AG20443 (cell line): Measurements from ENCODE around the gene SKA3.
"Not testable (repeated sequence)": the region's sequence is repeated elsewhere in the genome, so short reads cannot be mapped to it uniquely, and the experiment has no call there.

Experiments
- DNase-seq: peaks from one replicate; pipeline ENCODE4 v3.0.0; 2012; ENCODE audit warnings: low spot score, mixed read lengths

SKA3 gene

DNA sequence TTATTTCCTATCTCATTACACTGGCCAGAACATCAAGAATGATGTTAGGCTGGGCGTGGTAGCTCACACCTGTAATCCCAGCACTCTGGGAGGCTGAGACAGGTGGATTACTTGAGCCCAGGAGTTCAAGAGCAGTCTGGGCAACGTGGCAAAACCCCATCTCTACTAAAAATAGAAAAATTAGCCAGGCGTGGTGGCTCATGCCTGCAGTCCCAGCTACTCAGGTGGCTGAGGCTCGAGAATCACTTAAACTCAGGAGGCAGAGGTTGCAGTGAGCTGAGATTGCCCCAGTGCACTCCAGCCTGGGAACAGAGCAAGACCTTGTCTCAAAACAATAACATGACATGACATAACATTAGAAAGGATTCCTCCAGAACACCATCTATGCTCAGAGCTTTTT is 10.7 kb downstream of the SKA3 start:
- DNase-seq, result not testable (repeated sequence)

DNA sequence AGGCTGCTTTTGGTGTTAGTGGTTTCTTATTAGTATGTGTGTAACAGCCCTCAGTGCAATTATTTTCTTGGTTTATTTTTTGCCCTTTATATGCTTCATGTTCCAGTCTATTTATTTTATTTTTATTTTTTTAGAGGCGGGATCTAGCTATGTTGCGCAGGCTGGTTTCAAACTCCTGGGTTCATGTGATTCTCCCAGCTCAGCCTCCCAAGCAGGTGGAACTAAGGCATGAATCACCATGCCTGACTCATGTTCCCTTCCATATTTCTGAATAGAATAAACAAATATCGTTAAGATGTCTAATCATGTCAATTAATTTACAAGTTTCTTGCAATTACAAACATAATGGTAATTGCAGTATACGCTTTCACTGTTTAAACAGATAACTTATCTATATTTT is 11.7 kb downstream of the SKA3 start:
- no peak for DNase-seq

DNA sequence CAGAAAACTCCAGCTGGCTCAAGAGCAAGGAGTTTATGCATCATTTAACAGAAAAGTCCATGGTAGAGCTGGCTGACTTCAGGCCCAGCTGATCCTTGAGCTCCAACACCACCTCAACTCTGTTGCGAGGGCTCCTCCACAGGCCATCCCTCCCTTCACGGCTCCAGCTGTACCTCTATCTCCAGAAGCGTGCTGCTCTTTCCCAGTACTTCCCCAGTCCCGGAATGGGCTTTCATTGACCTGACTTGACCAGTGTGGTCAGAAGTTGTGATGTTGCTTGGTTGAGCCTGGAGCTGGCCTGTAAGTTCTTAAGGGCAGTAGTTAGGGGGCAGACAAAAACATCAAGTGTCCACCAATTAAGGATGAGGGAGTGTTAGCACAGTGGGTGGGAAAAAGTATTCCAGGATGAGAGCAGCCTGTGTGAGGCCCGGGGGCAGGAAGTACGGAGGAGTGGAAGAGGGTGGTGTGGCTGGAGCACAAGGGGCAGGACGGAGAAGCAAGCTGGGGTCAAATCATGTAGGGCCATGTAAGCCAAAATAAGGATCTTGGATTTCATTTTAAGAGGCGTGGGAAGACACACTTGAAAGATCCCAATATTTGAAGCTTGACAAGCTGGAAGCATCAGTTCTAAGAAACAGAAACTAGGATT is 24.0 kb downstream of the SKA3 start:
- DNase-seq, result no peak

DNA sequence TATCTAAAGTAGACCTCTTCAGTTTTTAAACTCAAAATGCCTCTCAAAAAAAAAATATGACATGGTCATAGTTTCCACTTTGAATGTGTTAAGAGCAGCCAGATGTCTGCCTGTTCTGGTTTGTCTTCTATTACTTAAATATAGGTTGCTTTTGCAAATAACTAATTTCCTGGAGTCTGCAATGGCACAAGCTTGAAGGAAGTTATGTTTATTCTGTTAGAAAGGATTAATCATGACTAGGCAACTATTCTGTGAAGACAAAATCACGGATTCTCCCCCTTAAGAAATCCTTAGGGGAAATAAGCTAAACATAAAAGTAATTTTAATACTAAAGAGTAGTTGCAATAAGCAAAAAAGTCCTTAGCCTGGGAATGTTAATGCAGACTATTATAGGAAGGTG is 26.3 kb downstream of the SKA3 start:
- no peak for DNase-seq

DNA sequence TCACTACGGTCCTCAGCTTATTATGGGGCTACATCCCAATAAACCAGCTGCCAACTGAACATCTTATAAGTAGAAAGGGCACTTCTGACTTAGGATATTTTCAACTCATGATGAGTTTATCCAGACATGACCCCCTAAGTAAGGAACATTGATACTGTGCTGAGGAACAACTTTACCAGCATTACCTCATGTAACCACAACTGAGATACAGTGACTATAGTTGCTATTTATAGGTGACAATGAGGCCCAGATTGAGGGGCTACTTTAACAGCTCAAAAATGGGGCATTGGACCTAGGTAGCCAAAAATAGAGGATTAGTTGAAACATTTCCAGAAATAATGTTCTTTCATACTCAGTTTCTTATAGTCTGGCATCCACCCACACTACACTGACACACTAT is 26.8 kb downstream of the SKA3 start:
- no peak for DNase-seq

DNA sequence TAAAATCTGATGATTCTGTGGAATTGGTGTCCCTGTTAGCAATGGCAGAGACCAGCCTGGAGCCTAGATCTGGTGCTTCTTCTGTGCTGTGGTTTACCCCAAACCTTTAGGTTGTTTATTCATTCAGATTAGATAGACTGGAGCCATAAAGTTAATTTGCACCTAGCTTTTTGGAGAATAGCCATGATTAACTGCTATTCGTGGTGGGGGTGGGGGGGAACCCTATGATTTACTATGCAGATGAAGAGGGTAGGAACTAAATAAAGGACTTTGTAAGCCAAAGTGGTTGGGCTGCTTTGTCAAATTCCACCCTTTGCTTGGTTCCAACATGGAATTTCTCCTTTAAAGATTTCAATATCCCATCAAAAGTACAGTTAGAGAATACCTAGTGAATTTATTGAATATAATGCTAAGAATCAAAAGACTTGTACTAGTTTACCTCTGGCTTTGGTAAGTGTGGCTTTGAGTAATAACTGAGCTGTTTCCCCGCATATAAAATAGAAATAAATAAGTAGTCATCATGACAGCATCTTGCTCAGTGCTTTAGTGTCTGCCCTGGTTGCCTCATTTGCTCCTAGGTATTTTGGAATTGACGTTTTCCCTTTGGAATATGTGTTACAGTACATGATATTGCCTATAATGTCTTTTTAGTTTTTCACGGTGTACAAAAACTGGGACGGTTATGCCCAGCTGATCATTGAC is 27.6 kb downstream of the SKA3 start:
- no peak for DNase-seq

DNA sequence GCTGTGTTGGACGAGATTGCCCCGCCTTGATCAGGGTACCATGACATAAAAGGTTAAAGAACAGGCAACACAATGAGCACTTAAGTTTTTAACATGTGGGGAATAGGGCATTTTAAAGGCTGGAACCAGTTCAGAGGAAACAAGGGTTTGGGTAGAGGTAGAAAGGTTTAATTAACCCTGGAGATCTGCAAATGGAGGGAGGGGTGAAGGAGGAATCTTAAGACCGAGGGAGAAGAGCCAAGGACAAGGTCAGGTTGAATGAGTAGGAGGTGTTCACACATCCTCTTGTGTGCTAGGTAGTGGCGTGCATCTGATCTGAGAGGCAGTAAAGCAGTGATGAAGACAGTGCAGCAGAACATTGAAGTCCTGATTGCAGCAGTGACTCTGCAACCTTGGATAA is 28.5 kb downstream of the SKA3 start:
- DNase-seq, result no peak

DNA sequence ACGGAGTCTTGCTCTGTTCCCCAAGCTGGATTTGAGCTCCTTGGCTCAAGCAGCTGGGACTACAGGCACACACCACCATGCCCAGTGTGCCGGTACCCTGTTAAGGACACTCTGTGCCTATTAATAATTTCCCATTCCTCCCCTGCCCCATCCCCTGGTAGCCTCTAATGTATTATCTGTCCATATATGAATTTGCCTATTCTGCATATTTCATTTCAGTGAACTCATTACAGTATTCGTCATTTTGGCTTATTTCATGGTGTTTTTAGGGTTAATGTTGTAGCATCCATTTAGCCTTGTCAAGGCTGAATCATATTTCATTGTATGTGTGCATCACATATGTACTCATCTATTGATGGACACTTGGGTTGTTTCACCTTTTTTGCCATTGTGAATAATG is 33.6 kb downstream of the SKA3 start:
- DNase-seq, result no peak

DNA sequence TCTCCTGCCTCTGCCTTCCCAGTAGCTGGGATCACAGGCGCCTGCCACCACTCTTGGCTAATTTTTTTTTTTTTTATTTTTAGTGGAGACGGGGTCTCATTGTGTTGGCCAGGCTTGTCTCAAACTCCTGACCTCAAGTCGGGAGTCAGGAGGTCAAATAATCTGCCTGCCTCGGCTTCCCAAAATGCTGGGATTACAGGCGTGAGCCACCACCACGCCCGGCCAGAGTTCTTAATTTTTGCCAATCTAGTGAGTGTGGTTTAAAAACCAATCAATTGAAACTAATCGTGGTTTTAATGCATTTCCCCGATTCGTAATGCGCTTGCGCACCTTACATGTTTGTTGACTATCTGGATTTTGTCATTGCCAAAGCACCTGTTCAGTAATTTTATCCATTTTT is 37.0 kb downstream of the SKA3 start:
- no peak for DNase-seq

DNA sequence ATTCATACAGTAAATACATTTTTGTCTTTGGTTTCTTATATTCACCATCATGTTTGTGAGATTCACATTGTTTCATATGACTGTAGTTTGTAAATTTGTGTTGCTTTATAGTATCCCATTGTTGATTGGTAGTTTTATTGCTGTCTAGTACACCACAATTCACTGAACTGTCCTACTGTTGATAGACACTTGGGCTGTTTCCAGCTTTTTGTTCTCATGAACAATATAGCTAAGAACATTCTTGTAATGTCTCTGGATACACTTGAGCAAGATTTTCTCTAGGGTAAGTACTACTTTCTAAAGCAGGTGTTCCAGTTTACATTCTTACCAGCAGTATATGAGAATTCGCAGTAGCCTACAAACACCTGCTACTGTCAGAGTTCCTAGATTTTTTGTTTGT is 37.8 kb downstream of the SKA3 start:
- DNase-seq, result no peak

DNA sequence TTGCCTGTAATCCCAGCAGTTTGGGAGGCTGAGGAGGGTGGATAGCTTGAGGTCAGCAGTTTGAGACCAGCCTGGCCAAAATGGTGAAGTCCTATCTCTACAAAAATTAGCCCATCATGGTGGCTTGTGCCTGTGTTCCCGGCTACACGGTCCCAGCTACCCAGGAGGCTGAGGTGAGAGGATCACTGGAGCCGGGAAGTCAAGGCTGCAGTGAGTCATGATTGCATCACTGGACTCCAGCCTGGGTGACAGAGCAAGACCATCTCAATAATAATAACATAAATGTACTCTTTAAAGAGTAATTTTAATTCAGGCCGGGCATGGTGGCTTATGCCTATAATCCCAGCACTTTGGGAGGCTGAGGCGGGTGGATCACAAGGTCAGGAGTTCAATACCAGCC is 38.7 kb downstream of the SKA3 start:
- DNase-seq, result no peak

DNA sequence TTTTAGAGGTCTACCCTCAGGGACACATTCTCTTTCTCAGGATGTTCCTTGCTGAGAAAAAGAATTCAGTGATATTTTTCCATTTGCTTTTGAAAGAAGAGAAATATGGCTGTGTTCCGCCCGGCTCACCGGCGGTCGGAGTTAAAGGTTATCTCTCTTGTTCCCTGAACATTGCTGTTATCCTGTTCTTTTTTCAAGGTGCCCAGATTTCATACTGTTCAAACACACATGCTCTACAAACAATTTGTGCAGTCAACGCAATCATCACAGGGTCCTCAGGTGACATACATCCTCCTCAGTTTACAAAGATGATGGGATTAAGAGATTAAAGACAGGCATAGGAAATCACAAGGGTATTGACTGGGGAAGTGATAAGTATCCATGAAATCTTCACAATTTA is 40.5 kb downstream of the SKA3 start:
- not testable (repeated sequence) for DNase-seq

DNA sequence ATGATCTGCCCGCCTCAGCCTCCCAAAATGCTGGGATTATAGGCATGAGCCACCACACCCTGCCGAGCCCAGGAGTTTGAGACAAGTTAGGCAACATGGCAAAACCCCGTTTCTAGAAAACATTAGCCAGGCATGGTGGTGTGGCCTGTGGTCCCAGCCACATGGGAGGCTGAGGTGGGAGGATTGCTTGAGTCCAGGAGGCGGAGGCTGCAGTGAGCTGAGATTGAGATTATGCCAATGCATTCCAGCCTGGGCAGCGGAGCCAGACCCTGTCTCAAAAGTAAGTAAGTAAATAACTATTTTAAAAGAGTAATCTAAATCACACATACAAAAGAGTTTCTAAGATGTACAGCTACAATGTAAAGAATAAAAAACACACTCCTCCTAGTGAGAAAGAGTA is 41.9 kb downstream of the SKA3 start:
- no peak for DNase-seq

DNA sequence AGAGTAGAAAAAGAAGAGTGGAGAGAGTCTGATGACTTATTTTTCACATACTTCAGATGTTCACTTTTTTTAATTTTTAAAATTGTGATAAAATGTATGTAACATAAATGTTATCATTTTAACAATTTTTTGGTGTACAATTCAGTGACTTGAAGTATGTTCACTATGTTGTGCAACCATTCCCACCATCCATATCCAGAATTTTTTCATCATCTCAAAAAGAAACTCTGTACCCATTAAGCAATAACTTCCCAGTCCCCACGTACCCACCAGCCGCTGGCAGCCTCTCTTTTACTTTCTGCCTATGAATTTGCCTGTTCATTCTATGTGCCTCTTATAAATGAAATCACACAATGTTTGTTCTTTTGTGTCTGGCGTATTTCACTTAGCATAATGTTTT is 43.3 kb downstream of the SKA3 start:
- DNase-seq, result no peak

DNA sequence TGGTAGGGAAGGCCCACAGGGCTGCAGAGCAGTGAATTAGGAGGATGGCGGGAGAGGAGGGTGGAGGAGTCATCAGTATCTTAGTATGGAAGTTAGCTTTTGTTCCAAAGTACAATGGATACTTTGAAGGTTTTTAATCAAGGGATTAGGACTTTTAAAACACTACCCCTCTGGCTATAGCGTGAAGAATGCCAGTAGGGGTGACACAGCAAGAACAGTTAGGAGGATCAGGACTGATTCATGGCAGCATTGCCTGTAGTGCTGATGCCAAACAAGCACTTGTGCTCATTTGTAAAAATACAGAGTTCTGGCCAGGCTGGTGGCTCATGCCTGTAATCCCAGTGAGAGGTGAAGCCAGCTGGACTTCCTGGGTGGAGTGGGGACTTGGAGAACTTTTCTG is 46.2 kb downstream of the SKA3 start:
- DNase-seq, result no peak

DNA sequence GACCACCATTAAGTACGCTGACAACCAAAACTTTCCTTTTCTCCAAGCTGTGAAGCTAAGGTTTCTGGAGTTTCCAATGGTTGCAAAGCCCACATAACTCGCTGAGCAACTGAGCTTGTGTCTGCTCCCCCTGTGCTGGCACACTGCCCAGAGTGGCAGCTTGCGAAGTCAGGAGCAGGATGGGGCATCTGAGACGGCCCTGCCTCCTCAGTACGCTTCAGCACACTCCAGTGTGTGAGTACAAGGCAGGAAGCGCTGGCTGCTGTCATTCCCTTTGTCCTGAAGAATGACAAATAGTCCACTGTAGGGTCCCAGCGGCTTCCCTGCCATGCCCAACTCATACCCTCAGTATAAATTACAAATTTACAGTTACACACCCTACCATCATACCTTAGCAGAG is 51.5 kb downstream of the SKA3 start:
- DNase-seq, result peak; percentile 26

DNA sequence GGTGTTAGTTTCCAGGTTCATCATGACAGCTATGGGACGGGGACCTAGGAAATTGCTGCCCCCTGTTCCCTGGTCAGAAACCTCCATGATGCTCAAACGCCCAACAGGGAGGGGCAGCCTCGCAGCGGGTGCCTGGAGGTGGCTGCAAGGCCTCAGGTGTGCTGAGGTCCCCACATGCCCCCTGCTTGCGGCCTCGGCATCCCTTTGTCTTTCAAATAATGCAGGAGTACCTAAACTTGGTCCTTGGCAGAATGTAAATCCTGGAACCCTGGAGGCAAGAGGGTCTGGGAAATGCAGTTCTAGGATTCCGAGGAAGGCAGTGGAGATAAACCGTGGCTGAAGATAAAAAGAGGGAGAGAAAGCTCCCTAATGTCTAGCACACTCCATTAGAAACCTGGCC is 52.4 kb downstream of the SKA3 start:
- DNase-seq, result no peak

DNA sequence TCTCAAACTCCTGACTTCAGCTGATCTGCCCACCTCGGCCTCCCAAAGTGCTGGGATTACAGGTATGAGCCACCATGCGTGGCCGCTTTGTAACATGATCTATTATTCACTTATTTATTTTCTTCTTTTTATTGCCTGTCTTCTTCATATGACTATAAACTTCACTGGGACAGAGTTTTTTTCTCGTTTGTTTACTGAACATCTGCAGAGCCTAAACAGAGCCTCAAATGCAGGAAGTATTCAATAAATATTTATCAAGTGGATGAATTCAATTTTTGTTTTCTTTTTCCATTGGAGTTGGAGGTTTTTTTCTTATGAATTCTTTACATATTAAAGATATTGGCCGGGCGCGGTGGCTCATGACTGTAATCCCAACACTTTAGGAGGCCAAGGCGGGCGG is 54.7 kb downstream of the SKA3 start:
- no peak for DNase-seq

DNA sequence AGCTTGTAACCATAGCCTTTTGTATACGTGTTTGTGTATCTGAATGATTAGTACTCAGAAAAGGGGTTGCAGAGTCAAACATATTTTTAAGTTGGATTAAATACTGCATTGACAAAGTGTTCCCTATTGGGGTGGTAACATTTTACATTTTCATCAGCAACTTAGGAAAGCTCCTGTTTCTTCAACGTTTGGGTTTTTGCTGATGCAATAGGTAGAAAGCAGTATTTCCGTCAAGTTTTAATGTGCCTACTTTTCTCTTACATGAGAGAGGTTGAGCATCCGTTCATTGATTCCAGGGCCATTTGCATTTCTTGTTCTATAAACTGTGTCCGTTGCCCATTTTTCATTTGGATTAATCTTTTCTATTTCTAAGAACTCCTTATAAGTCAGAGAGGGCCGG is 56.2 kb downstream of the SKA3 start:
- no peak for DNase-seq

DNA sequence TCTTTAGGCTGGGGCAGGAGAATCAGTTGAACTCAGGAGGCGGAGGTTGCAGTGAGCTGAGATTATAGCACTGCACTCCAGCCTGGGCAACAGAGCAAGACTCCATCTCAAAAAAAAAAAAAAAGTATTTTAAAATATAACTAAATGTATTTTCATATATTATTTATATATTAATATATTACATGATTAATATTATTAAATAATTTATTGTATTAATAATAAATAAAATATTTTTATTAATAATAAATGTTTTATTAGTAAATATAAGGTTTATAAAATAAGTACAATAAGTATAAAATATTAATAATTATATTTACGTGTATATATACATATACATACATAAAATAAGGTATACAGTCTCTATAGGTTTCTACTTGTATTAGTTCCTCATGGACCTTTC is 56.8 kb downstream of the SKA3 start:
- no peak for DNase-seq

DNA sequence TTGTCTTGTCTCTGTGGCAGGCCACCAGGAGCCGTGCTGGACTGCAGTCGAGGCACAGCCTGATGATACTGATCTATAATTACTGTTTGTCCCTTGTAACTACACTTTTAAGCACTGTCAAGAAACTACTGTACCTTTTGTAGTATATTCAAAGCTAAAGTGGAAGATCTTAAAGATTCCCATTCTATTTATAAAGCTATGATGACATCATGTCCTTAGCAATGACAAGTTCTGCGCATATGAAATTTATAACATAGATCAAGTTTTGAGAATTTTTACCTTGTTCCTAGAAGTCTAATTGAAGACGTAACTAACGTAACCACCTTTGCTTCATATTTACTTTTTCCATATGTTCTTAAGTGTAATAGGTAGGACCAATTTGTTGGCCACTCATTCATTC is 58.2 kb downstream of the SKA3 start:
- DNase-seq, result no peak

DNA sequence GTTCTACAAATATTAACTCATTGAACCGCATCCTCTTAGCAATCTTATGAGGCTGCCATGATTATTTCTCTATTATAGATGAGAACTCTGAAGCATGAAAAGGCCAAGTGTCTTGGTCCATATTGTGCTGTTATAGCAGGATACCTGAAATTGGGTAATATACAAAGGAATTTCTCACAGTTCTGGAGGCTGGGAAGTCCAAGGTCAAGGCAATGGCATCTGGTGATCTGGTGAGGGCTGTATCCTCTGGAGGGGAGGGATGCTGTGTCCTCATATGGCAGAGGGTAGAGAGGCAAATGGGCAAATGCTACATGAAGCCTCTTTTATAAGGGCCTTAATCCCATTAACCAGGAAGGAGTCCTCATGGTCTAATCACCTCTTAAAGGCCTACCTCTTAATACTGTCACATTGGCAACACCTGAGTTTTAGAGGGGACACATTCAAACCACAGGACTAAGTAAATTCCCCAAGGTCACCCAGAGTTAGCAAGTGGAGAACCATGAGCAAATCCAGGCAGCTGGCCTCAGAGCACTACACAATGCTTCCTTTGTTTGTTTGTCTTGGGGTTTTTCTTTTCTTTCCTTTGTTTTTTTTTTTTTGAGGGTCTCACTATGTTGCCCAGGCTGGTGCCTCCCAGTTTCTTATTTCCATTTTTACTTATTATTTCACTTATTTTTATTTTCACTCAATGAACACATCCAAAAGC is 59.1 kb downstream of the SKA3 start:
- DNase-seq, result no peak

DNA sequence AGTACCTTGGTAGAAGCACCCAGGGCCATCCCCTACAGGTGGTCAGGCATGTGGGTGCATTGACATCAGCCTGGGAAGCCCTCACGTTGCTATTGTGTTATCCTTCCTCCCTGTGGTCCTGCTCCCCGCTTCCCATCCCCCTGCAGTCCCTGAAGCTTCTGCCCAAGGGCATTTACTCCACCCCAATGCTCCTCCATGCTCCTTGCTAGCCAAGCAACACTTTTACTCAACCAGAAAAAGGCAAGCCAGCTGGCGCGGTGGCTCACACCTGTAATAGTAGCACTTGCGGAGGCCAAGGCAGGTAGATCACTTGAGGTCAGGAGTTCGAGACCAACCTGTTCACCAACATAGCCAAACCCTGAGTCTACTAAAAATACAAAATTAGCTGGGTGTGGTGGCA is 60.2 kb downstream of the SKA3 start:
- DNase-seq, result no peak

DNA sequence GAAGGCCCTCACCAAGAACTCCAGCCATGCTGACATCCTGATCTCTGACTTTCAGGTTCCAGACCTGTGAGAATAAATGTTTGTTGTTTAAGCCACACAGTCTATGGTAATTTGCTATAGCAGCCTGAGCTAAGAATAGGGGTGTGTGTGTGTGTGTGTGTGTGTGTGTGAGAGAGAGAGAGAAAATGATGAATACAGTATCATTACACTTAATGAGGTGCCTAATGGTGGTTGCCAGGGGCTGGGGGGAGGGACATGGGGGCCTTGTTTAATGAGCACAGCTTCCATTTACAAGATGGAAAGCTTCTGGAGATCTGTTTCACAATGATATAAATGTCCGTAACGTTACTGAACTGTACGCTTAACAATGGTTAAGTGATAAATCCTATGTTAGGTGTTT is 61.1 kb downstream of the SKA3 start:
- DNase-seq, result no peak
